GM12864 (cell line): ENCODE data around the gene ROR1.
"Not testable (repeated sequence)": the region's sequence is repeated elsewhere in the genome, so short reads cannot be mapped to it uniquely, and the experiment has no call there.

Source experiments
- DNase-seq: peaks from one replicate; pipeline ENCODE4 v3.0.0-alpha.2; 2011; ENCODE audit warnings: low read depth
- H3K4me3 ChIP-seq: 2 replicates; pipeline ENCODE4 v1.5.1; 2011; ENCODE audit warnings: mild to moderate bottlenecking, low read depth, low read length, control low read depth
- TF ChIP-seq, protein P1 (sequence below): IDR thresholded peaks from 2 replicates; pipeline ENCODE4 v1.5.1; 2011; ENCODE audit warnings: low read depth, mild to moderate bottlenecking, moderate library complexity, low read length, control low read depth, inconsistent platforms; ENCODE audit errors: missing control alignments

The ROR1 gene

DNA sequence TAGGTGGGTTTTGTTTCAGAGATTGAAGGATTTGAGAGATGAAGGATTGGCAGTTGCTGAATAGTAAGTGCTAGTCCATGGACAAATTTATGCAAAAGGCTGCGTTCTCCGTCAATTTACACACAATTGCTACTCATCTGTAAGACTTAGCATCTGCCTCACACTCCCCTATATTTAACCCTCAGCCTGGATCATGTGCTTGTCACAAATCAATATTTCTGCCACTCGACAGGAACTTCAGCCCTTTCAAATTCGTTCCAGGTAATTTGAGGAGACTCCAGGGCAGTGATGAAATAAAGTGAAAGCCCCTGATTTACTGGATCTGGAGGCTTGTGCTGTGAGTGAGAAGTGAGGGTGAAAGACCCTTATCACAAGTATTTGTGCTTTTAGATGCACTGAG is 324.0 kb downstream of the ROR1 start:
- DNase-seq, result no peak
- TF ChIP-seq, protein P1, sequence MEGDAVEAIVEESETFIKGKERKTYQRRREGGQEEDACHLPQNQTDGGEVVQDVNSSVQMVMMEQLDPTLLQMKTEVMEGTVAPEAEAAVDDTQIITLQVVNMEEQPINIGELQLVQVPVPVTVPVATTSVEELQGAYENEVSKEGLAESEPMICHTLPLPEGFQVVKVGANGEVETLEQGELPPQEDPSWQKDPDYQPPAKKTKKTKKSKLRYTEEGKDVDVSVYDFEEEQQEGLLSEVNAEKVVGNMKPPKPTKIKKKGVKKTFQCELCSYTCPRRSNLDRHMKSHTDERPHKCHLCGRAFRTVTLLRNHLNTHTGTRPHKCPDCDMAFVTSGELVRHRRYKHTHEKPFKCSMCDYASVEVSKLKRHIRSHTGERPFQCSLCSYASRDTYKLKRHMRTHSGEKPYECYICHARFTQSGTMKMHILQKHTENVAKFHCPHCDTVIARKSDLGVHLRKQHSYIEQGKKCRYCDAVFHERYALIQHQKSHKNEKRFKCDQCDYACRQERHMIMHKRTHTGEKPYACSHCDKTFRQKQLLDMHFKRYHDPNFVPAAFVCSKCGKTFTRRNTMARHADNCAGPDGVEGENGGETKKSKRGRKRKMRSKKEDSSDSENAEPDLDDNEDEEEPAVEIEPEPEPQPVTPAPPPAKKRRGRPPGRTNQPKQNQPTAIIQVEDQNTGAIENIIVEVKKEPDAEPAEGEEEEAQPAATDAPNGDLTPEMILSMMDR, result no peak
- no peak overlapping the region for H3K4me3 ChIP-seq

DNA sequence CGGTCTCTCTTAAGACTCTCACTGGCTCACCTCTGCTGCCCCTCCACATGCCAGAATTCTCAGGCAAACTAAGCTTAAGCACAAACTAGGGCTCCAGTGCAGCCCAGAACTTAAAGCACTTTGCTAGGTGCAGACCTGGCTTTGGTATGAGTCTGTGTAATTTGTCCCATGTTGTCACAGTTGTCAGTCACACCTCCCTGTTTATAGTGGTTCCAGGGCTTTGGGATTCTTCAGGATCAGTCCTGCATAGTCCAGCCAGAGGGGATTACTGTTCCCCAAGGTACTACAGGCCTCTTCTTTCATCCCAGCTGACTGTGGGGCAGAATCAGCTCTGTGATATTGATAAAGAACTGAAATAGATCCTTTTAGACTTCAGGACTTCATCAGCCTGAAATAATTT is 324.6 kb downstream of the ROR1 start:
- no peak overlapping the region for H3K4me3 ChIP-seq
- TF ChIP-seq, protein P1, result no peak
- DNase-seq, result no peak

DNA sequence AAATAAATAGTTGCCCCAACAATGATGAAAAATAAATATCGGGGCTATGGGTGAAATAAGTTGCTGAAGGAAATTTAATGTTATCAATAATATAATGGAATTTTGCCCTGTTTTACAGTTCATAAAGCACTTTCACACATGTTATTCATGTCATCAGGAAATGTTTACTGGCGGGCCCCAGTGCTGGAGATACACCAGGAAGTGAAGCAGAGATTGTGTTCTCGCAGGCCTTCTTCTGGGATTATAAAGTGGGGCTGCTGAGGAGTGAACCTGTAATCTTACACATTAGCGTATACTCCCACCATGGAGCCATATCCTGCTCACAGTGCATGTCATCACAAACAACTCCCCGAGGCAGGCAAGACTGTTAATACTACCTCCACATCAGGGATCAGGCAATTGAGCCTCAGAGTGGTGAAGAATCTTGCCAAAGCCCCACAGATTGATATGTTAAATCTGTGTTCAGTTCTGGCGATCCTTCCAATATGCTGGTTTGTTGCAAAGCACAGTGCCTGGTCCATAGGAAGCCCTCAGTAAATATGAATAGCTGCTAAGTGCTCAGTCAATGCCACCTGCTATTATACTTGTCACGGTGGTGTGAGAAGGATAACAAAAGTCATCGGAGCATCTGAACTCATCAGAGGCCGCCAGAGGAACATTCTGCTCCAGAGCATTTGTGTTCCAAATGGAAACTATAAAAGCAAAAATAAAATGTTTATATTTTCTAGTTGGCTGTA is 325.2 kb downstream of the ROR1 start:
- TF ChIP-seq, protein P1, result no peak
- H3K4me3 ChIP-seq, result no peak overlapping the region
- no peak for DNase-seq

DNA sequence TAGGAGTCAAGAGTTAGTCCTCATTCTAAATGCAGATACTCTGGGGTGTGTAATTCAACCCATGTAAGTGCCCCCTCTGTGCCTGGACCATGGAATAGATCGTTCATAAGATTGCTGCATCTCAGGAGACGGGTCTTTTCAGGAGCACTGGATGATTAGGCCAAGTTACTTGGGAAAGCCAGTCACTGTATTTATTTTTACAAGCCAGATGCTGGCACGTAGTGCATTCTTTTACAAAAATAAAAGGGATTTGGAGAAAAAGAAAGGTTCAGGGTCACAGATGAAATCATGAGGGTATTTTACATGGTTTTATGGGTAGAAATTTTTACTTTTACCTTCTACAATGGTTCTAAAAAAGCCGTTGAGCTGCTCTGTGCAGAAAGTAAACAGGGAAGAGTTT is 327.0 kb downstream of the ROR1 start:
- TF ChIP-seq, protein P1, result no peak
- H3K4me3 ChIP-seq, result no peak overlapping the region

DNA sequence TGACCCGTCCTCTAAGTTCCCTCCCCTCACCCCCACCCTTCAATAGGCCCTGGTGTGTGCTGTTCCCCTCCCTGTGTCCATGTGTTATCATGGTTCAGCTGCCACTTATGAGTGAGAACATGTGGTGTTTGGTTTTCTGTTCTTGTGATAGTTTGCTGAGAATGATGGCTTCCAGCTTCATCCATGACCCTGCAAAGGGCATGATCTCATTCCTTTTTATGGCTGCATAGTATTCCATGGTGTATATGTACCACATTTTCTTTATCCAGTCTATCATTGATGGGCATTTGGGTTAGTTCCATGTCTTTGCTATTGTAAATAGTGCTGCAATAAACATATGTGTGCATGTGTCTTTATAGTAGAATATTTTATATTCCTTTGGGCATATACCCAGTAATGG is 330.8 kb downstream of the ROR1 start:
- not testable (repeated sequence) for DNase-seq, H3K4me3 ChIP-seq

More for the DNA sequence above, 327.0 kb downstream of the ROR1 start:
- DNase-seq, result no peak

DNA sequence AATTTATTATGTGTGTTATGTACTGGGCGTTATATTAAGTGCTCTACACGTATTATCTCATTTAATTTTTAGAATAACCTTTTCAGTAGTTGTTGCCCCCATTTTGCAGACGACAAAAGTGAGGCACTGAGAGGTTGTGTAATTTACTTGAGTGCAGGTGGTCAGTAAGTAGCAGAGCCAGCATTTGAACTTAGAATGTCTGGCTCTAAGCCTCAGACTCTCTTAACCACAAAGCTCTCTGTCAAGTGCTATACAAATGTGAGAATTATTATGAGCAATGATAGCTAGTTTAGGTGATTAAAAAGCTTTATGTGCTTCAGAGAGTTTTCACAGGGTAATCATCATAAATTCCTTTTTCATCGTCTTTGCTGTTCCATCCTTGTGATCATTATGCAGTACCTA is 333.3 kb downstream of the ROR1 start:
- TF ChIP-seq, protein P1, result no peak
- H3K4me3 ChIP-seq, result no peak overlapping the region
- no peak for DNase-seq

DNA sequence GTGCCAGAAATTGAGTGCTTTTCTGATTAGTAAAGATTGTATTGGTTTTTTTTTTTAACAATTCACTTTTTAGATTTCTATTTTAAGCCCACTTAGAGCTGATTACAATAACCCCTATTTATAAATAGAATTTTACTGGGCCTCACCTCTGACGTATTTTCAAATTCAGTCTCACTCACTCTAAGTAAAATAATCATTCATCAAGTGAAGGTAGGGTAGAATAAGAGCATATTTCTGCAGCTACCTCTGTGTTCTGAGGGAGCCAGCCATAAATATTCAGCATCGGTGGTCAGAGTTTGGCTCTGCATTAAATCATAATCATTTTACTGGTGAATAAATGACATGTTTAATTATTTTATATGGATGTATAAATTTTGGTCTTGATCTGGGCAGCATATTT is 333.8 kb downstream of the ROR1 start:
- H3K4me3 ChIP-seq, result no peak overlapping the region
- DNase-seq, result no peak
- TF ChIP-seq, protein P1, result no peak
